Skeletal muscle satellite cell (primary cell): ENCODE measurements around the gene ERAP2.
A peak's percentile ranks its signal among the peaks of the same experiment; 100 is the strongest.
"Not testable (repeated sequence)": the region's sequence is repeated elsewhere in the genome, so short reads cannot be mapped to it uniquely, and the experiment has no call there.

Experiments
- H3K27me3 ChIP-seq: 2 replicates; pipeline ENCODE4 v1.7.0; 2013; ENCODE audit warnings: low read length; ENCODE audit not compliant: control insufficient read depth, insufficient read depth
- H3K36me3 ChIP-seq: 2 replicates; pipeline ENCODE4 v1.7.0; 2013; ENCODE audit warnings: mild to moderate bottlenecking, control low read depth, low read length; ENCODE audit not compliant: insufficient read depth
- H3K4me1 ChIP-seq: 2 replicates; pipeline ENCODE4 v1.7.0; 2013; ENCODE audit warnings: low read length; ENCODE audit not compliant: control insufficient read depth, insufficient read depth
- H3K4me2 ChIP-seq: 2 replicates; pipeline ENCODE4 v1.7.0; 2013; ENCODE audit warnings: mild to moderate bottlenecking, low read length
- H3K4me3 ChIP-seq: 2 replicates; pipeline ENCODE4 v1.7.0; 2013; ENCODE audit warnings: low read length
- H3K9ac ChIP-seq: 2 replicates; pipeline ENCODE4 v1.7.0; 2013; ENCODE audit warnings: mild to moderate bottlenecking, low read depth, low read length, moderate library complexity
- H3K9me3 ChIP-seq: replicated peaks from 2 replicates; pipeline ENCODE4 v1.7.0; 2013; ENCODE audit warnings: mild to moderate bottlenecking, control low read depth, low read length

The ERAP2 gene

DNA sequence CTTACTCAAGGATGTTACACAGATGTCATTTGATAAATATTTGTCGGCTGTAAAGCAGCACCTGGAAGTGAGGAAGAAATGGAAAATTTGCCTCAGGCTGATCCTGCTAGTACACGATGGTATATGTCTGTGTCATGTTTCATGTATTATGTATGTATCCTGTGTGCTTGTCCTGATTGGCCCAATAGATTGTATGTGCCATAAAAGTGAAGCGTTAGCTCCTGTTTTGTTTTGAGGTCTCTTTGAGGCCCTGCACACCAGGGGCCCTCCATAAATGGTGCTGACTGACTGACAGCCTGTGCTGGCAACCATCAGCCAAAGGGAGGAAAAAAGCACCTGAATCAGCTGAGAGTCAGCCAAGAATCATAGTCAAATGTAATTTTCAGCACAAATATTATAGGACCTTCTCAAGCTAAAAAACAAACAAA is 47.7 kb downstream of the ERAP2 start:
- no peaks in the 10 kb centered on the region for H3K4me1 ChIP-seq
- H3K4me2 ChIP-seq = no peak overlapping the region
- H3K9me3 ChIP-seq = no peaks in the 10 kb centered on the region
- H3K36me3 ChIP-seq = no peaks in the 10 kb centered on the region
- H3K27me3 ChIP-seq = no peaks in the 10 kb centered on the region
- H3K4me3 ChIP-seq = no peak overlapping the region
- H3K9ac ChIP-seq = no peak overlapping the region

DNA sequence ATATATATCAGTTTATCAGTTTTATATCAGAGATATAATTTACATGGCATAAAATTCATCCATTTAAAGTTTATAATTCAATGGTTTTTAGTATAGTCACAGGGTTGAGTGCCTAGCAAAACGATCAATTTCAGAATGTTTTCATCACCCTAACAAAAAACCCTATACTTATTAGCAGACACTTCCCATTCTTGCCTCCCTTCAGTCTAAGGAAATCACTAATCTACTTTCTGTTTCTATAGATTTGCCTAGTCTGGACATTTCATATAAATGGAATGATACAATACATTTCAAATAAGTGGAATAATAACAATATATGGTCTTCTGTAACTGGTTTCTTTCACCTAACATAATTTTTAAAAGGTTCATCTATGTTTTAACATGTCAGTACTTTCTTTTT is 50.0 kb downstream of the ERAP2 start:
- H3K9me3 ChIP-seq = no peaks in the 10 kb centered on the region
- no peaks in the 10 kb centered on the region for H3K4me1 ChIP-seq
- H3K36me3 ChIP-seq = no peaks in the 10 kb centered on the region
- no peaks in the 10 kb centered on the region for H3K27me3 ChIP-seq
- no peak overlapping the region for H3K4me3 ChIP-seq
- H3K4me2 ChIP-seq = no peak overlapping the region
- H3K9ac ChIP-seq = no peak overlapping the region

DNA sequence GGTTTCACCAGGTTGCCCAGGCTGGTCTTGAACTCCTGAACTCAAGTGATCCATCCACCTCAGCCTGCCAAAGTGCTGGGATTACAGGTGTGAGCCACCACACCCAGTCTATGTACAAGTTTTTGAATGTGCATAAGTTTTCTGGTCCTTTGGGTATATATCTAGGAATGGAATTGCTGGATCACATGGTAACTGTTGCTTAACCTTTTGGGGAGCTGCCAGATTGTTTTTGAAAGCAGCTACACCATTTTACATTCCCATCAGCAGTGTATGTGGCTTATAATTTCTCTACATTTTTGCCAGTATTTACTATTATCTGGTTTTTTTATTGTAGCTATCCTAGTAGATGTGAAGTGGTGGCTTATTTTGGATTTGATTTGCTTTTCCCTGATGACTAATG is 50.7 kb downstream of the ERAP2 start:
- Histone ChIP-seq H3K4me3 (no peak overlapping the region), H3K36me3 (no peaks in the 10 kb centered on the region), H3K4me2 (no peak overlapping the region), H3K27me3 (no peaks in the 10 kb centered on the region), H3K4me1 (no peaks in the 10 kb centered on the region), H3K9me3 (no peaks in the 10 kb centered on the region), H3K9ac (no peak overlapping the region)

DNA sequence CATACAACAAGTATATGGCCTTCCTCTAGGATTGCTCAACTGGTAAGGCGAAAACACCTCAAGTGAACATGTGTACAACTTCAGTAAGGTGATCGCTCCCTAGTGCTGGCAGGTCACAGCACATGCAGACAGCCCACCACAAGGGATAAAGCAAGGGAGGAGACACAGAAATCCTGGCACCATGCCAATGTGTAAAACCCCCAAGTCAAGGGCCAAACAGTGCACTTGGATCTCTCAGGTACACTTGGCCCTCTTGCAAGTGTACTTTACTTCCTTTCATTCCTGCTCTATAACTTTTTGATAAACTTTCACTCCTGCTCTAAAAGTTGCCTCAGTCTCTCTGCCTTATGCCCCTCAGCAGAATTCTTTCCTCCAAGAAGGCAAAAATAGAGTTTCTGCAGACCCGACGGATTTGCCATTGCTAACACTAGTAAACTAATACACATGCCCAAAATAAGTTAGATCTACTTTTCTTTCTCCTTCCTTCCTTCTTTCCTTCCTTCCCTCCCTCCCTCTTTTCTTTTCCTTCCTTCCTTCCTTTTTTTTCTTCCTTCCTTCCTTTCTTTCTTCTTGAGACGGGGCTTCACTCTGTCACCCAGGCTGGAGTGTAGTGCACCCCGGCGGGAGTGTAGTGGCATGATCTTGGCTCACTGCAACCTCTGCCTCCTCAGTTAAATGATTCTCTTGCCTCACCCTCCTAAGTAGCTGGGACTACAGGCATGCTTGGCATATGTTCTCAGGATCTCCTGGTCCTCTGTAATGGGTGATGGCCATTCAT is 52.8 kb downstream of the ERAP2 start:
- no peaks in the 10 kb centered on the region for H3K9me3 ChIP-seq
- H3K9ac ChIP-seq = no peak overlapping the region
- peaks cover 10% of the 10 kb centered on the region for H3K4me1 ChIP-seq
- no peak overlapping the region for H3K4me3 ChIP-seq
- no peaks in the 10 kb centered on the region for H3K36me3 ChIP-seq
- no peaks in the 10 kb centered on the region for H3K27me3 ChIP-seq
- no peak overlapping the region for H3K4me2 ChIP-seq

DNA sequence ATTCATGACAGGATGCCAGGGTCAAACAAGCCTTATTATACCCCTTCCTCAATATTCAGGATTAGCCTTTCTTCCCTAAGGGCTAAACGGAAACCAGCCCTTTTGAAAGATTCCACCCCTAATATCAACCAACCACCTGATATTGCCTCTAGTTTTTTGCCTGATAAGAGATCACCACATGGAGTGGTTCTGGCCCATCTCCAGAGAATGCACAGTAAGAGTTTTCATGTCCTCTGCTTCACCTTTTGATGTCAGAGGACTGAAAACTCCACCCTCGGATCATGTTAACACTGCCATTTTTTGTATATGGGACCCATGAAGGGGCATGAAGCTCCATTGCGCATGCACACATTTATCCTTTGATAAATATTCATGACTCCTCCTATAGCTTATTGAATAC is 53.8 kb downstream of the ERAP2 start:
- no peaks in the 10 kb centered on the region for H3K9me3 ChIP-seq
- no peak overlapping the region for H3K4me2 ChIP-seq
- H3K4me1 ChIP-seq = peaks cover 14% of the 10 kb centered on the region
- H3K4me3 ChIP-seq = no peak overlapping the region
- H3K36me3 ChIP-seq = no peaks in the 10 kb centered on the region
- H3K9ac ChIP-seq = no peak overlapping the region
- H3K27me3 ChIP-seq = no peaks in the 10 kb centered on the region

DNA sequence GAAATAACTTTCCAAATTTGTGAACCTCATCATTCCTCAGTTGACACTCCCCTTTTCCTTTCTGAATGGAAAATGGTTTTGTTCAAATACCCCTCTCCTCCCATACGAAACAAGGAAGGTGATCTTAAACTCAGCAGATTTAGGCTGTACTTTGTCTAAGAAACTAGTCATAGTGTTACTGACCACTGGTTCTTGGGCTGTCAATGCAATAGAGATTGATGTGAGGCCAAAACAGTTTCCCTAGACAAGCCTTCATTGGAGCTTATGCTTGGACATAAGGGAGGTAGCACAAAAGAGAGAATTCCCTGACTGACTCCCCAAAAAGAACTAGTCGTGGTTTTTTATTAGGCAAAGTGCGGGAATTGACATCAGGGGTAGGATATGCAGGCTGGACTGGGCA is 54.3 kb downstream of the ERAP2 start:
- H3K36me3 ChIP-seq = no peaks in the 10 kb centered on the region
- no peak overlapping the region for H3K4me2 ChIP-seq
- no peaks in the 10 kb centered on the region for H3K27me3 ChIP-seq
- H3K4me3 ChIP-seq = no peak overlapping the region
- H3K9me3 ChIP-seq = no peaks in the 10 kb centered on the region
- peaks cover 14% of the 10 kb centered on the region for H3K4me1 ChIP-seq
- no peak overlapping the region for H3K9ac ChIP-seq

DNA sequence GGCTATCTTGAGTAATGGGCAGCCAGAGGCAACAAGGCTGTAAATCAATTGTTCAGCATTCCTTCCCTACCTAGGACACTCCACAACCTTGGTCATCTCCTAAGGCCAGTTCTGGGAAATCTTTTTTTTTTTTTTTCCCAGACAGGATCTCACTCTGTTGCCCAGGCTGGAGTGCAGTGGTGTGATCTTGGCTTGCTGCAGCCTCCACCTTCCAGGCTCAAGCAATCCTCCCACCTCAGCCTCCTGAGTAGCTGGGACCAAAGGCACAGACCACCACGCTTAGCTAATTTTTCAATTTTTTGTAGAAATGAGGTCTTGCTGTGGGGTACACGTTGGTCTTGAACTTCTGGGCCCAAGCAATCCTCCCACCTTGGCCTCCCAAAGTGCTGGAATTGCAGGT is 54.7 kb downstream of the ERAP2 start:
- H3K4me3 ChIP-seq, H3K27me3 ChIP-seq, H3K9ac ChIP-seq, H3K36me3 ChIP-seq, H3K9me3 ChIP-seq, H3K4me2 ChIP-seq: not testable (repeated sequence)
- H3K4me1 ChIP-seq = peaks cover 14% of the 10 kb centered on the region

DNA sequence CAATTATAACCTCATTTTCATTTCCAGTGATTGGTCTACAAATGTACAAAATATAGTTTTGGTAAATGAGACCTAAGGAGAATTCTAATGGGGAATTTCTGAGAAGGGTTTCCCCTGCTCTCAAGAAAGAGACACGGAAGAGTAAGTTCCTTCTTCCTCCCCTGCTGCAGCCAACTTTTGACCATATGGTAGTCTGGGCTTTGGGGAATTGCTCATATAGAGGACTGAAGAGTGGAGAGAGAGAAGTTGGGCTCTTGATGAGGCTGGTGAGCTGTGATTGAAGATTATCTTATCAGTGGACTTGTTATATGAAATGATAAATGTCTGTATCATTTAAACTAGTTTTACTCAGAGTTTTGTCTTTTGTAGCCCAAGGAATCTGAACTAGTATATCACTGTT is 55.3 kb downstream of the ERAP2 start:
- Histone ChIP-seq H3K4me1 (peaks cover 14% of the 10 kb centered on the region), H3K4me2 (no peak overlapping the region), H3K36me3 (no peaks in the 10 kb centered on the region), H3K9me3 (no peaks in the 10 kb centered on the region), H3K9ac (no peak overlapping the region), H3K4me3 (no peak overlapping the region), H3K27me3 (no peaks in the 10 kb centered on the region)

DNA sequence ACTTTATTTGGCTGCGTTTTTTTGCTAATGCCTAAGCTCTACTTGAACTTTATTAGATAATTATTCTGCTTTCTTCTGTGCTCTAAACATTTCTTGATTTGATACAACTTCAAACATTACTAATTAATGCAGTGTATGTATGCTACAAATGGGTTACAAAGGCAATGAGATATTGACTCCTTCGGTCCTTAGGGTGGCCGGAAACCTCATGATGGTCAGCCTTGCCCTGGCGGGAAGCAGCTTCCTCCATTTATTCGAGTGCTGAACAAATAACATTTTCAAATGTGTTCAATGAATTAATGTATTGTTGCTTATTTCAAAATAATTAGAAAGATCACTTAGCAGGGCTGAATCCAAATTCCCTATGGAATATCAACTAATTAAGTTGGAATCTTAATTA is 55.7 kb downstream of the ERAP2 start:
- Histone ChIP-seq H3K4me3 (no peak overlapping the region), H3K4me2 (no peak overlapping the region), H3K4me1 (peaks cover 16% of the 10 kb centered on the region)

DNA sequence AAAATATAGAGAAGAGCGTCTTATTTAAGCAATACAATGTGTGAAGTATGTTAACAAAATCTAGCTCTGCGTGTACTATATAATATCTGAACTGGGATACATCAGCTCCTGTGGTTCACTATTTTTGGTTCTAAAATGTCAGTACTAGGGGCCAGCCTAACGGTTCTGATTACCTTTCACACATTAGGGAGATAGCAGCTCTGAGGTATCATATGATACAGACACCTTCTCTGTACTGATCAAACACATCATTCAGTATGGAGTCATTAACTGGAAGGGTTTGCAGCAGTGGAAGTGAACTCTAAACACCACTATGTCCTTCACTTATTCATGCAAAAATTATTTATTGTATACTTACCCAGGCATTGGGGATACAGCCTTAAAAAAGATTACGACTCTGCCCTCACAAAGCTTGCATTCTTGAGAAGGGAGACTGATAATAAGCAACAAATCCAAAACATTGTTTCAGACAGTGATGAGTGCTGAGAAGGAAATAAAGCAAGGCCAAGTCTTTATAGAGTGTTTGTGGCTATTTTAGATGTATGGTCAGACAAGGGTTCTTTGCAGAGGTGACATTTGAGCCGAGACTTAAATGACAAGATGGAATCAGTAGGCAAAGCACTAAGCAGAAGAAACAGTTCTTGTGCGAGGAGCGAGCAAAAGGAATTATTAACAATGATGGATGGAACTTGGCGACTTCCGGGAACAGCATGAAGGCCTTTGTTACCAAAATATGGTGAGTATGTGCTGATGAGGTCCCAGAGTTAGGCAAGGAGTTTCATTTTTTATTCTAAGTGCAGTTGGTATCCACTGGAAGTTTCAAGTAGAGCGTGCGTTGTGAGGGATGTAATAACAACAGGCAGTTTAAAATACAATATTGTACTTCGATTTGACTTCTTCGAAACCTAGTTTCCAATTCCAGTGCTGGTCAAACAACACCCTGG is 57.7 kb downstream of the ERAP2 start:
- Histone ChIP-seq H3K27me3 (no peaks in the 10 kb centered on the region), H3K36me3 (no peaks in the 10 kb centered on the region), H3K4me2 (peak overlapping the region; percentile 100), H3K9me3 (no peaks in the 10 kb centered on the region), H3K4me3 (peak overlapping the region; percentile 98), H3K9ac (peak overlapping the region; percentile 89), H3K4me1 (peaks cover 21% of the 10 kb centered on the region)

More for the DNA sequence above, 55.7 kb downstream of the ERAP2 start:
- no peaks in the 10 kb centered on the region for H3K9me3 ChIP-seq
- H3K36me3 ChIP-seq = no peaks in the 10 kb centered on the region
- H3K9ac ChIP-seq = no peak overlapping the region
- no peaks in the 10 kb centered on the region for H3K27me3 ChIP-seq

DNA sequence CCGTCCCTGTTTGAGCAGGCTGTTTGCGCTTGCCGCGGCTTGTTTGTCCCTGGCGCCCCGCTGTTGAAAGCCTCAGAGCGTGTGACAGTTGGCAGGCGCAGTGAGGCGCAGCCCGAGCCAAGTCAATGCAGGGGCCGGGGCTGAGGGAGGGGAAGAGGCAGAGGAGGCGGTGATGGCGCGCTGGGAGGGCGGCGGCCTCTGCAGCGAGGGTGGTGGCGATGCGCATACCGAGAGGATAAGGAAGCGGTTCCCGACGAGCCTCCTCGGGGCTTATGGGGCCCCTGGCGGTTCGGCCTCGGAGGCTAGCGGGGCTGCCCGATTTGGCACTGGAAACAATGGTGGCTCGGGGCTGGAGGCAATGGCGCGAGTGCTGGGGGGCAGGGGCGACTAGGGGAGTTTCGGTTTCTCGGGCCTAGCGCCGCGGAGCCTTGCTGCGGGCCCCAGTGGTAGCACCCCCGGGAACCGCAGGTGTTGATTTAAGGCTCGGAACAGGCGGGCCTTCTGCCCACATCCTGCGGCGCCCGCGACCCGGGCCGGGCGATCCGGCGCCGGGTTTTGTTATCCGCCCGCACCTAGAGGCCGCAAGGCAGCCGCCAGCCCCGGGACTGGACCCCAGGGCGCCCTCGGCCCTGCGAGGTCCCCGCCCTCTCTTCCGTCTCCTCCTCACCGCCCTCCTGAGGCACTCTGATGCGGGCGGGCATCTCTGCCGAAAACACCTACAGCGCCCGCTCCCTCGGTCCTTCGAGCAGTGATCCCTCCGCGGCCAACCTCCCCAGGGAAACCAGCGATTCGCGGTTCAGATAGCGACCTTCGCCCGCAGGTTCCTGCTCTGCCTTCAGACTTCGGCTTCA is 58.6 kb downstream of the ERAP2 start:
- Histone ChIP-seq H3K27me3 (no peaks in the 10 kb centered on the region), H3K36me3 (no peaks in the 10 kb centered on the region), H3K4me3 (peak overlapping the region; percentile 98), H3K9ac (peak overlapping the region; percentile 89), H3K4me1 (peaks cover 27% of the 10 kb centered on the region), H3K9me3 (no peaks in the 10 kb centered on the region), H3K4me2 (peak overlapping the region; percentile 100)
